CD4-positive, alpha-beta T cell (primary cell): Measurements from ENCODE around the gene AP3S2. TPM values are rescaled to one million over a fixed set of nuclear protein-coding genes. Genes with fewer than 3 reads are reported as not detected.

Experiments
- ATAC-seq: fragments of 200-7000 bp; cut with Tn5 transposase; one replicate; pipeline ENCODE4 v1.10.0; 2022; ENCODE audit warnings: mild to moderate bottlenecking; ENCODE audit not compliant: poor library complexity
- CTCF ChIA-PET: fragments of 350-600 bp; sonication (Branson Sonifier 250); formaldehyde crosslinking; loops from one replicate; lab custom pipeline; 2021; ENCODE audit warnings: antibody characterized with exemption, inconsistent platforms; lab: Charles Lee
- POLR2A ChIA-PET: fragments of 350-600 bp; sonication (Branson Sonifier 250); formaldehyde crosslinking; loops from one replicate; lab custom pipeline; 2021; ENCODE audit warnings: antibody characterized with exemption, inconsistent platforms; lab: Charles Lee
- DNase-seq, 14 experiments: peaks; one replicate each; pipeline ENCODE4 v3.0.0-alpha.2; 2013 to 2020; ENCODE audit warnings: mixed read lengths in 2 of 14
- H3K27ac ChIP-seq, 2 donors: one replicate each; pipeline versions ENCODE4 v1.5.1 to v1.7.0; 2013; ENCODE audit warnings: low read length in 2 of 2, low read depth in 1 of 2, mild to moderate bottlenecking in 1 of 2
- H3K27me3 ChIP-seq, 2 experiments: 1 replicate in 1 of 2; 2 replicates in 1 of 2; pipeline versions ENCODE4 v1.6.1 to v1.7.0; 2013; ENCODE audit warnings: low read length in 2 of 2, control low read depth in 1 of 2, mild to moderate bottlenecking in 1 of 2, moderate library complexity in 1 of 2; ENCODE audit not compliant: insufficient read depth in 2 of 2, control insufficient read depth in 1 of 2
- H3K36me3 ChIP-seq: one replicate; pipeline ENCODE4 v1.6.1; 2013; ENCODE audit warnings: low read length, control low read depth; ENCODE audit not compliant: insufficient read depth
- H3K4me1 ChIP-seq: one replicate; pipeline ENCODE4 v1.6.1; 2013; ENCODE audit warnings: low read length, control low read depth; ENCODE audit not compliant: insufficient read depth
- H3K4me3 ChIP-seq: one replicate; pipeline ENCODE4 v1.5.1; 2013; ENCODE audit warnings: mild to moderate bottlenecking, low read length, moderate library complexity
- H3K9me3 ChIP-seq, 2 experiments: 1 replicate in 1 of 2; 2 replicates in 1 of 2; pipeline versions ENCODE4 v1.6.1 to v1.7.0; 2013; ENCODE audit warnings: low read length in 2 of 2, mild to moderate bottlenecking in 2 of 2, control low read depth in 1 of 2, moderate library complexity in 1 of 2; ENCODE audit not compliant: control insufficient read depth in 1 of 2, insufficient read depth in 1 of 2
- H3K27ac Mint-ChIP-seq: one replicate; pipeline ENCODE4 v1.8.0; 2020; ENCODE audit warnings: mixed read lengths
- H3K27me3 Mint-ChIP-seq: one replicate; pipeline ENCODE4 v1.8.0; 2021; ENCODE audit warnings: mixed read lengths
- H3K36me3 Mint-ChIP-seq: one replicate; pipeline ENCODE4 v1.8.0; 2021; ENCODE audit warnings: low read depth, mixed read lengths
- H3K4me1 Mint-ChIP-seq: one replicate; pipeline ENCODE4 v1.8.0; 2021; ENCODE audit warnings: low read depth, mixed read lengths
- H3K4me3 Mint-ChIP-seq: one replicate; pipeline ENCODE4 v1.8.0; 2020; ENCODE audit warnings: mild to moderate bottlenecking, mixed read lengths
- H3K9me3 Mint-ChIP-seq: one replicate; pipeline ENCODE4 v1.8.0; 2020; ENCODE audit warnings: mixed read lengths
- CTCF ChIP-seq: fragments of 200-600 bp; IDR thresholded peaks from one replicate; pipeline ENCODE4 v1.8.0; 2022; ENCODE audit warnings: antibody characterized with exemption, mild to moderate bottlenecking
- intact Hi-C, 2 experiments: fragments of 100-400 bp; cut with DNase I in 1 of 2; cut with micrococcal nuclease in 1 of 2; formaldehyde crosslinking; loops; one replicate each; pipeline versions ENCODE4 v1.15.1 to v1.9.0; 2023 to 2025; cut with DNase I, micrococcal nuclease
- total RNA-seq, 174 experiments: library from RNA in 2 of 174; stranded (reverse) in 2 of 174; gene quantifications; one replicate each; pipeline ENCODE4 v1.2.3 and lab custom pipeline; 2021 to 2026

AP3S2 gene
- total RNA-seq, 2 experiments from 2014 or later: 18.9 to 20.5 TPM

GRCh38 chr15:89900849-89901248, 7.1 kb upstream of the AP3S2 start:
- no peak overlapping the region for H3K4me3 Mint-ChIP-seq
- H3K36me3 Mint-ChIP-seq: no peaks in the 10 kb centered on the region
- no peaks in the 10 kb centered on the region for H3K9me3 Mint-ChIP-seq
- POLR2A ChIA-PET: no interaction called here
- CTCF ChIA-PET: interaction anchor here (1.5 kb wide), 1 partner anchor 171 kb away, joined by 3 read pairs; no protein-coding TSS in a partner anchor
- Histone ChIP-seq H3K4me1 (no peaks in the 10 kb centered on the region), H3K36me3 (no peaks in the 10 kb centered on the region), H3K27ac (no peak overlapping the region), H3K27me3 (peaks cover 0 to 2% of the 10 kb centered on the region in 2 experiments), H3K9me3 (no peaks in the 10 kb centered on the region), H3K4me3 (no peak overlapping the region)
- no peak for ATAC-seq
- no peak for DNase-seq
- intact Hi-C loops: loop anchor here in 1 of 2 experiments (5.0 kb wide), 1 partner anchor 91 kb away; no protein-coding TSS in a partner anchor
- H3K4me1 Mint-ChIP-seq: no peaks in the 10 kb centered on the region
- TF ChIP-seq CTCF: no peak
- no peak overlapping the region for H3K27ac Mint-ChIP-seq
- H3K27me3 Mint-ChIP-seq: no peaks in the 10 kb centered on the region

- CTCF ChIA-PET: interaction anchor here (1.5 kb wide), 1 partner anchor 171 kb away, joined by 3 read pairs; no protein-coding TSS in a partner anchor
- TF ChIP-seq CTCF: no peak
- Mint-ChIP-seq H3K27ac (no peak overlapping the region), H3K36me3 (no peaks in the 10 kb centered on the region), H3K9me3 (no peaks in the 10 kb centered on the region), H3K4me1 (no peaks in the 10 kb centered on the region), H3K4me3 (no peak overlapping the region), H3K27me3 (no peaks in the 10 kb centered on the region)
- no peaks in the 10 kb centered on the region for H3K9me3 ChIP-seq
- H3K36me3 ChIP-seq: no peaks in the 10 kb centered on the region
- H3K27ac ChIP-seq: no peak overlapping the region
- H3K4me1 ChIP-seq: no peaks in the 10 kb centered on the region
- ATAC-seq: no peak
- no peak for DNase-seq
- intact Hi-C loops: loop anchor here (5.0 to 10.0 kb wide), 5 partner anchors 92 to 1035 kb away; partner anchors contain the start of genes HDDC3 (in 2 of the 2), UNC45A (in 2 of the 2), CIB1 (in 1 of the 2) and GDPGP1 (in 1 of the 2)
- POLR2A ChIA-PET: no interaction called here
- H3K4me3 ChIP-seq: no peak overlapping the region
- H3K27me3 ChIP-seq: peaks cover 0 to 2% of the 10 kb centered on the region in 2 experiments
Observed at GRCh38 chr15:89899951-89900567, 6.3 kb upstream of the AP3S2 start.

GRCh38 chr15:89899295-89899945, 5.6 kb upstream of the AP3S2 start:
- ATAC-seq (no peak), DNase-seq (no peak)
- Mint-ChIP-seq H3K27ac (no peak overlapping the region), H3K27me3 (no peaks in the 10 kb centered on the region), H3K36me3 (peaks cover 1% of the 10 kb centered on the region), H3K4me1 (peaks cover 1% of the 10 kb centered on the region), H3K9me3 (no peaks in the 10 kb centered on the region), H3K4me3 (no peak overlapping the region)
- no peak overlapping the region for H3K4me3 ChIP-seq
- no peak overlapping the region for H3K27ac ChIP-seq
- no peaks in the 10 kb centered on the region for H3K36me3 ChIP-seq
- no peak for TF ChIP-seq CTCF
- ChIA-PET POLR2A (no interaction called here), CTCF (no interaction called here)
- peaks cover 0 to 2% of the 10 kb centered on the region in 2 experiments for H3K27me3 ChIP-seq
- H3K4me1 ChIP-seq: peaks cover 4% of the 10 kb centered on the region
- intact Hi-C loops: loop anchor here (5.0 to 10.0 kb wide), 4 partner anchors 188 to 1035 kb away; partner anchors contain the start of genes HDDC3 (in 2 of the 2), UNC45A (in 2 of the 2), CIB1 (in 1 of the 2) and GDPGP1 (in 1 of the 2)
- H3K9me3 ChIP-seq: no peaks in the 10 kb centered on the region
